HEK293 (cell line): ENCODE results near the gene CDC34.

Source experiments
- CTCF ChIA-PET: fragments of 350-600 bp; formaldehyde crosslinking; extraction: SDS; loops from one replicate; lab custom pipeline; 2021; ENCODE audit warnings: antibody characterized with exemption; lab: Yijun Ruan, JAX
- POLR2A ChIA-PET: fragments of 300-600 bp; formaldehyde crosslinking; extraction: SDS; loops from one replicate; lab custom pipeline; 2020; ENCODE audit warnings: antibody characterized with exemption, inconsistent platforms; lab: Yijun Ruan, JAX
- H3K27ac ChIP-seq: fragments of 200-500 bp; sonication (Bioruptor generic); 2 replicates; pipeline ENCODE4 v1.5.1; 2014; ENCODE audit warnings: low read depth, low read length, control low read depth, inconsistent platforms; ENCODE audit errors: extremely low read depth
- H3K36me3 ChIP-seq, 2 experiments: fragments of 200-500 bp in 1 of 2; sonication (Bioruptor generic) in 1 of 2; 1 replicate in 1 of 2; 2 replicates in 1 of 2; pipeline ENCODE4 v1.5.1; 2014 to 2017; ENCODE audit warnings: inconsistent platforms in 2 of 2, low read length in 2 of 2; ENCODE audit not compliant: control insufficient read depth in 2 of 2, insufficient read depth in 1 of 2
- H3K4me1 ChIP-seq: fragments of 200-500 bp; sonication (Bioruptor generic); 2 replicates; pipeline ENCODE4 v1.5.1; 2014; ENCODE audit warnings: mild to moderate bottlenecking, low read length, inconsistent platforms; ENCODE audit not compliant: control insufficient read depth, insufficient read depth
- H3K4me3 ChIP-seq: 2 replicates; pipeline ENCODE4 v1.5.1; 2011; ENCODE audit warnings: low read depth, mild to moderate bottlenecking, control low read depth, low read length, moderate library complexity
- H3K9me3 ChIP-seq: fragments of 200-500 bp; sonication (Bioruptor generic); 2 replicates; pipeline ENCODE4 v1.5.1; 2014; ENCODE audit warnings: low read depth, low read length, inconsistent platforms; ENCODE audit not compliant: control insufficient read depth, insufficient read depth
- BCL11B ChIP-seq: fragments of 450-650 bp; formaldehyde crosslinking; IDR thresholded peaks from 2 replicates; pipeline ENCODE4 v1.5.1; 2016; ENCODE audit warnings: low read depth, missing biosample characterization, missing genetic modification characterization
- GLIS2 ChIP-seq: fragments of 450-650 bp; formaldehyde crosslinking; IDR thresholded peaks from 2 replicates; pipeline ENCODE4 v1.5.1; 2016; ENCODE audit warnings: missing biosample characterization, missing genetic modification characterization
- IKZF3 ChIP-seq: fragments of 450-650 bp; IDR thresholded peaks from 2 replicates; pipeline ENCODE4 v1.5.0; 2018; ENCODE audit warnings: missing biosample characterization, mild to moderate bottlenecking, missing genetic modification characterization, moderate library complexity
- KLF1 ChIP-seq: fragments of 450-650 bp; formaldehyde crosslinking; IDR thresholded peaks from 2 replicates; pipeline ENCODE4 v1.5.1; 2016; ENCODE audit warnings: missing biosample characterization, missing genetic modification characterization
- OVOL3 ChIP-seq: fragments of 450-650 bp; formaldehyde crosslinking; IDR thresholded peaks from 2 replicates; pipeline ENCODE4 v1.5.1; 2016; ENCODE audit warnings: missing biosample characterization, missing genetic modification characterization
- PRDM1 ChIP-seq: fragments of 450-650 bp; formaldehyde crosslinking; IDR thresholded peaks from 2 replicates; pipeline ENCODE4; 2016; ENCODE audit warnings: missing biosample characterization, missing genetic modification characterization
- ZFP37 ChIP-seq: fragments of 450-650 bp; formaldehyde crosslinking; IDR thresholded peaks from 2 replicates; pipeline ENCODE4 v1.5.1; 2016; ENCODE audit warnings: missing biosample characterization, missing genetic modification characterization
- ZNF112 ChIP-seq: fragments of 450-650 bp; formaldehyde crosslinking; IDR thresholded peaks from 2 replicates; pipeline ENCODE4 v1.5.0; 2017; ENCODE audit warnings: missing biosample characterization, missing genetic modification characterization
- ZNF350 ChIP-seq: fragments of 450-650 bp; formaldehyde crosslinking; IDR thresholded peaks from 2 replicates; pipeline ENCODE4 v1.5.0; 2017; ENCODE audit warnings: missing biosample characterization, mild to moderate bottlenecking, missing genetic modification characterization
- ZNF37A ChIP-seq: fragments of 450-650 bp; IDR thresholded peaks from 2 replicates; pipeline ENCODE4 v1.5.1; 2018; ENCODE audit warnings: missing biosample characterization, missing genetic modification characterization
- ZNF416 ChIP-seq: fragments of 450-650 bp; formaldehyde crosslinking; IDR thresholded peaks from 2 replicates; pipeline ENCODE4 v1.5.1; 2016; ENCODE audit warnings: missing biosample characterization, missing genetic modification characterization
- ZNF473 ChIP-seq: fragments of 450-650 bp; formaldehyde crosslinking; IDR thresholded peaks from 2 replicates; pipeline ENCODE4 v1.5.1; 2017; ENCODE audit warnings: missing biosample characterization, missing genetic modification characterization
- ZNF529 ChIP-seq: fragments of 450-650 bp; formaldehyde crosslinking; IDR thresholded peaks from 2 replicates; pipeline ENCODE4 v1.5.1; 2017; ENCODE audit warnings: missing genetic modification characterization, missing biosample characterization; ENCODE audit not compliant: insufficient replicate concordance
- ZNF548 ChIP-seq: fragments of 450-650 bp; formaldehyde crosslinking; IDR thresholded peaks from 2 replicates; pipeline ENCODE4 v1.5.1; 2016; ENCODE audit warnings: missing biosample characterization, missing genetic modification characterization
- ZNF610 ChIP-seq: fragments of 450-650 bp; formaldehyde crosslinking; IDR thresholded peaks from 2 replicates; pipeline ENCODE4 v1.5.1; 2016; ENCODE audit warnings: missing biosample characterization, missing genetic modification characterization, borderline replicate concordance
- ZNF629 ChIP-seq: fragments of 450-650 bp; formaldehyde crosslinking; IDR thresholded peaks from 2 replicates; pipeline ENCODE4 v1.5.1; 2017; ENCODE audit warnings: missing biosample characterization, missing genetic modification characterization
- ZNF670 ChIP-seq: fragments of 450-650 bp; formaldehyde crosslinking; IDR thresholded peaks from 2 replicates; pipeline ENCODE4 v1.5.1; 2016; ENCODE audit warnings: missing biosample characterization, missing genetic modification characterization, low read depth
- ZNF701 ChIP-seq: fragments of 450-650 bp; formaldehyde crosslinking; IDR thresholded peaks from 2 replicates; pipeline ENCODE4 v1.5.1; 2016; ENCODE audit warnings: missing biosample characterization, missing genetic modification characterization
- TF ChIP-seq, protein P1 (sequence below): fragments of 450-650 bp; formaldehyde crosslinking; IDR thresholded peaks from 2 replicates; pipeline ENCODE4 v1.5.1; 2016; ENCODE audit warnings: missing biosample characterization, missing genetic modification characterization
- TF ChIP-seq, protein P2 (sequence below): fragments of 450-650 bp; formaldehyde crosslinking; IDR thresholded peaks from 2 replicates; pipeline ENCODE4 v1.5.1; 2016; ENCODE audit warnings: missing biosample characterization, missing genetic modification characterization

CDC34 gene

DNA sequence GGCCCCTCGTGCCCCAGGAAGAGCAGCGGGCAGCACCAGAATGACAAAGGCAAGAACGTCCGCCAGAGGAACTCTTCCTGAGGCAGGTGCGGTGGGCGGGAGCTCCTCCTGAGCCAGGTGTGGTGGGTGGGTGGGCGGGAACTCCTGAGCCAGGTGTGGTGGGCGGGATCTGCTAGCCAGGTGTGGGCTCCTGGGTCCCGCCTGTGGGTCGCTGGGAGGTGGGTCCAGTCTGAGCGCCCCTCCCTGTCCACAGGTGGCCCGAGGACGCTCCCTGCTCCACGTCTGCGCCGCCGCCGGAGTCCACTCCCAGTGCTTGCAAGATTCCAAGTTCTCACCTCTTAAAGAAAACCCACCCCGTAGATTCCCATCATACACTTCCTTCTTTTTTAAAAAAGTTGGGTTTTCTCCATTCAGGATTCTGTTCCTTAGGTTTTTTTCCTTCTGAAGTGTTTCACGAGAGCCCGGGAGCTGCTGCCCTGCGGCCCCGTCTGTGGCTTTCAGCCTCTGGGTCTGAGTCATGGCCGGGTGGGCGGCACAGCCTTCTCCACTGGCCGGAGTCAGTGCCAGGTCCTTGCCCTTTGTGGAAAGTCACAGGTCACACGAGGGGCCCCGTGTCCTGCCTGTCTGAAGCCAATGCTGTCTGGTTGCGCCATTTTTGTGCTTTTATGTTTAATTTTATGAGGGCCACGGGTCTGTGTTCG lies 51.1 kb downstream of the CDC34 start:
- H3K36me3 ChIP-seq: peaks cover 0 to 47% of the 10 kb centered on the region in 2 experiments; a peak in 2 of 3 replicates
- TF ChIP-seq ZNF610 (tag by site-specific recombination): no peak
- TF ChIP-seq IKZF3 (tag by site-specific recombination): peak; percentile 41
- CTCF ChIA-PET: interaction anchor here (2.5 kb wide), 1 partner anchor 8 kb away, joined by 17 read pairs; no protein-coding TSS in a partner anchor
- H3K9me3 ChIP-seq: no peaks in the 10 kb centered on the region
- no peaks in the 10 kb centered on the region for H3K4me1 ChIP-seq
- POLR2A ChIA-PET: interaction anchor here (0.6 to 1.5 kb wide), 2 partner anchors 11 to 50 kb away, joined by 3 to 4 read pairs; no protein-coding TSS in a partner anchor
- no peak overlapping the region for H3K27ac ChIP-seq
- no peak overlapping the region for H3K4me3 ChIP-seq

DNA sequence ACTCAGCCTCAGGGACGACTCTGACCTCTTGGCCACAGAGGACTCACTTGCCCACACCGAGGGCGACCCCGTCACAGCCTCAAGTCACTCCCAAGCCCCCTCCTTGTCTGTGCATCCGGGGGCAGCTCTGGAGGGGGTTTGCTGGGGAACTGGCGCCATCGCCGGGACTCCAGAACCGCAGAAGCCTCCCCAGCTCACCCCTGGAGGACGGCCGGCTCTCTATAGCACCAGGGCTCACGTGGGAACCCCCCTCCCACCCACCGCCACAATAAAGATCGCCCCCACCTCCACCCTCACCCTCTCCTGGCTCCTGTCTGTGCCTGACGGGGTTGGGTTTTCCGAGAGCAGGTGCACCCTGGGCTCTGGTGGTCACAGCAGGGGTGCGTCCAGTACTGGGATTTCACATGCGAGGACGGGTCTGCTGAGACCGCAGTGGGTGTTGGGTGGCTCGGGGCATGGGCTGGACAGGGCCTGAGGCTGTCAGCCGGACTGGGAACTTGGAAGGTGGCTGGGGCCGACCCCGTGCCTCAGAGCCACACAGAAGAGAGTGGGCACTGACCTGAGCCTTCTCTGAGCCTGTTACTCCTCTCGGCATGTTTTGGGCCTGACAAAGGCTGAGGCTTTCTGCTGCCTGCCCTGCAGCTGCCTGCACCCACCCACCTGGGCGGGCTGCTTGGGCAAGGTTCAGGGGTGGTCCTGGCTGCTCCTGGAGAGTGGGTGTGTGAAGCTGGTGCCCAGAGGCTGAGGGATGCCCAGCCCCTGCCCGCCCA lies 51.8 kb downstream of the CDC34 start:
- no peaks in the 10 kb centered on the region for H3K9me3 ChIP-seq
- no peak overlapping the region for H3K4me3 ChIP-seq
- ChIA-PET CTCF (interaction anchor here (0.7 to 2.5 kb wide), 7 partner anchors 9 to 157 kb away, joined by 3 to 17 read pairs (median 5); partner anchors contain the start of gene RNF126), POLR2A (interaction anchor here (0.9 to 1.5 kb wide), 4 partner anchors 9 to 52 kb away, joined by 3 to 5 read pairs (median 4); partner anchors contain the start of gene CDC34)
- peaks cover 0 to 40% of the 10 kb centered on the region in 2 experiments; a peak in 2 of 3 replicates for H3K36me3 ChIP-seq
- peaks cover 2% of the 10 kb centered on the region; the same call in 1 of the 2 replicates for H3K4me1 ChIP-seq
- TF ChIP-seq KLF1 (tag by site-specific recombination) (peak; percentile 66), ZNF416 (no peak), ZNF629 (tag by site-specific recombination) (no peak), PRDM1 (tag by site-specific recombination) (no peak), OVOL3 (tag by site-specific recombination) (no peak), ZNF548 (no peak), ZNF112 (tag by site-specific recombination) (no peak), ZFP37 (tag by site-specific recombination) (no peak)
- TF ChIP-seq, protein P1, sequence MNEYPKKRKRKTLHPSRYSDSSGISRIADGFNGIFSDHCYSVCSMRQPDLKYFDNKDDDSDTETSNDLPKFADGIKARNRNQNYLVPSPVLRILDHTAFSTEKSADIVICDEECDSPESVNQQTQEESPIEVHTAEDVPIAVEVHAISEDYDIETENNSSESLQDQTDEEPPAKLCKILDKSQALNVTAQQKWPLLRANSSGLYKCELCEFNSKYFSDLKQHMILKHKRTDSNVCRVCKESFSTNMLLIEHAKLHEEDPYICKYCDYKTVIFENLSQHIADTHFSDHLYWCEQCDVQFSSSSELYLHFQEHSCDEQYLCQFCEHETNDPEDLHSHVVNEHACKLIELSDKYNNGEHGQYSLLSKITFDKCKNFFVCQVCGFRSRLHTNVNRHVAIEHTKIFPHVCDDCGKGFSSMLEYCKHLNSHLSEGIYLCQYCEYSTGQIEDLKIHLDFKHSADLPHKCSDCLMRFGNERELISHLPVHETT: no peak
- H3K27ac ChIP-seq: no peak overlapping the region

DNA sequence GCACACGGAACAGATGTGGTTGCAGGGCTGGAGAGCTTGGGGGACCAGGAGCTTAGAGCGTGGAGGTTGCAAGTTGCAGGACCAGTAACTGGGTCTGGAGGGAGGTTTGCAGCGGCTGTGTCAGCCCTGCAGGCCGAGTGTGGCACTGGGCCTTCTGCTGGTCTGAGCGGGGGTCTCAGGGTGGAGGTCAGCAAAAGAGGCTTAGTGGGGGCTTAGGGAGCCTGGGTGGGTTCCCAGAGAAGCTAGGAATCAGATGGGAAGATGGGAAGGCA lies 52.3 kb downstream of the CDC34 start:
- TF ChIP-seq ZNF670 (tag by site-specific recombination) (no peak), ZNF529 (no peak), ZNF701 (no peak), ZNF473 (tag by site-specific recombination) (no peak), ZNF37A (tag by site-specific recombination) (no peak), ZNF350 (tag by site-specific recombination) (no peak), GLIS2 (tag by site-specific recombination) (no peak), BCL11B (tag by site-specific recombination) (peak; percentile 3; the same call in 1 of the 2 replicates)
- TF ChIP-seq, protein P2, sequence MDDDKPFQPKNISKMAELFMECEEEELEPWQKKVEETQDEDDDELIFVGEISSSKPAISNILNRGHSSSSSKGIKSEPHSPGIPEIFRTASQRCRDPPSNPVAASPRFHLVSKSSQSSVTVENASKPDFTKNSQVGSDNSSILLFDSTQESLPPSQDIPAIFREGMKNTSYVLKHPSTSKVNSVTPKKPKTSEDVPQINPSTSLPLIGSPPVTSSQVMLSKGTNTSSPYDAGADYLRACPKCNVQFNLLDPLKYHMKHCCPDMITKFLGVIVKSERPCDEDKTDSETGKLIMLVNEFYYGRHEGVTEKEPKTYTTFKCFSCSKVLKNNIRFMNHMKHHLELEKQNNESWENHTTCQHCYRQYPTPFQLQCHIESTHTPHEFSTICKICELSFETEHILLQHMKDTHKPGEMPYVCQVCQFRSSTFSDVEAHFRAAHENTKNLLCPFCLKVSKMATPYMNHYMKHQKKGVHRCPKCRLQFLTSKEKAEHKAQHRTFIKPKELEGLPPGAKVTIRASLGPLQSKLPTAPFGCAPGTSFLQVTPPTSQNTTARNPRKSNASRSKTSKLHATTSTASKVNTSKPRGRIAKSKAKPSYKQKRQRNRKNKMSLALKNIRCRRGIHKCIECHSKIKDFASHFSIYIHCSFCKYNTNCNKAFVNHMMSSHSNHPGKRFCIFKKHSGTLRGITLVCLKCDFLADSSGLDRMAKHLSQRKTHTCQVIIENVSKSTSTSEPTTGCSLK (tag by site-specific recombination): no peak
- Histone ChIP-seq H3K9me3 (no peaks in the 10 kb centered on the region), H3K4me1 (peaks cover 4% of the 10 kb centered on the region; the same call in 1 of the 2 replicates), H3K4me3 (no peak overlapping the region), H3K36me3 (peaks cover 0 to 40% of the 10 kb centered on the region in 2 experiments; a peak in 1 of 3 replicates), H3K27ac (no peak overlapping the region)
- ChIA-PET POLR2A (interaction anchor here (0.9 to 1.5 kb wide), 4 partner anchors 9 to 52 kb away, joined by 3 to 5 read pairs (median 4); partner anchors contain the start of gene CDC34), CTCF (interaction anchor here (0.6 to 2.5 kb wide), 10 partner anchors 9 to 572 kb away, joined by 3 to 17 read pairs (median 4); partner anchors contain the start of gene RNF126)
